AG09309 (cell line): ENCODE measurements around the gene EXOC4.

Experiments
- DNase-seq: peaks from one replicate; pipeline ENCODE4 v3.0.0-alpha.2; 2010; ENCODE audit warnings: low read depth
- H3K4me3 ChIP-seq: 2 replicates; pipeline ENCODE4 v1.5.1; 2011; ENCODE audit warnings: mild to moderate bottlenecking, low read depth, low read length, moderate library complexity; ENCODE audit not compliant: control insufficient read depth
- TF ChIP-seq, protein P1 (sequence below): IDR thresholded peaks from 2 replicates; pipeline ENCODE4 v1.5.1; 2011; ENCODE audit warnings: mild to moderate bottlenecking, low read depth, low read length, inconsistent platforms; ENCODE audit not compliant: insufficient read depth, control insufficient read depth; ENCODE audit errors: missing control alignments

The EXOC4 gene

GRCh38 chr7:133997463-133997862 lies 744.6 kb downstream of the EXOC4 start:
- TF ChIP-seq, protein P1, sequence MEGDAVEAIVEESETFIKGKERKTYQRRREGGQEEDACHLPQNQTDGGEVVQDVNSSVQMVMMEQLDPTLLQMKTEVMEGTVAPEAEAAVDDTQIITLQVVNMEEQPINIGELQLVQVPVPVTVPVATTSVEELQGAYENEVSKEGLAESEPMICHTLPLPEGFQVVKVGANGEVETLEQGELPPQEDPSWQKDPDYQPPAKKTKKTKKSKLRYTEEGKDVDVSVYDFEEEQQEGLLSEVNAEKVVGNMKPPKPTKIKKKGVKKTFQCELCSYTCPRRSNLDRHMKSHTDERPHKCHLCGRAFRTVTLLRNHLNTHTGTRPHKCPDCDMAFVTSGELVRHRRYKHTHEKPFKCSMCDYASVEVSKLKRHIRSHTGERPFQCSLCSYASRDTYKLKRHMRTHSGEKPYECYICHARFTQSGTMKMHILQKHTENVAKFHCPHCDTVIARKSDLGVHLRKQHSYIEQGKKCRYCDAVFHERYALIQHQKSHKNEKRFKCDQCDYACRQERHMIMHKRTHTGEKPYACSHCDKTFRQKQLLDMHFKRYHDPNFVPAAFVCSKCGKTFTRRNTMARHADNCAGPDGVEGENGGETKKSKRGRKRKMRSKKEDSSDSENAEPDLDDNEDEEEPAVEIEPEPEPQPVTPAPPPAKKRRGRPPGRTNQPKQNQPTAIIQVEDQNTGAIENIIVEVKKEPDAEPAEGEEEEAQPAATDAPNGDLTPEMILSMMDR, result no peak
- H3K4me3 ChIP-seq, result no peak overlapping the region
- DNase-seq, result no peak

DNA sequence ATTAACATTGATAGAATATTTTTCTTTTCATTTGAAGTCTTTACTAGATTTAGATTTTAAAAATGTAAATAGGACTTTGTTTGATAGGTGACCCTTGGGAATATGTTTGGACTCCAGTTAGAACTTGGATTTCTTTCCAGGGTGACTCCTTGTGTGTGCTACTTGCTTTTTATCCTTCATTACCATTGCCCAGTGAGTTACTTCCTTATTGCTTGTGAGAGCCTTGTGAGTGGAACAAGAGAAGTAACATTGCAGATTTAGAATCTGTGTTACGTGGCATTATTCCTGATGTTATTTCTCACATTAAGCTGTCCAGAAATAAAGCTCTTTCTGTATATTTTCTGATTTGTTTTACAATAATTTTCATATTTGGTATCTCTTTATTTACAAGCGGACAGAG lies 746.3 kb downstream of the EXOC4 start:
- no peak for DNase-seq
- TF ChIP-seq, protein P1, result no peak
- H3K4me3 ChIP-seq, result no peak overlapping the region

- TF ChIP-seq, protein P1, result no peak
- no peak overlapping the region for H3K4me3 ChIP-seq
- DNase-seq, result no peak
Measured at GRCh38 chr7:134004829-134005505, 752.1 kb downstream of the EXOC4 start.

DNA sequence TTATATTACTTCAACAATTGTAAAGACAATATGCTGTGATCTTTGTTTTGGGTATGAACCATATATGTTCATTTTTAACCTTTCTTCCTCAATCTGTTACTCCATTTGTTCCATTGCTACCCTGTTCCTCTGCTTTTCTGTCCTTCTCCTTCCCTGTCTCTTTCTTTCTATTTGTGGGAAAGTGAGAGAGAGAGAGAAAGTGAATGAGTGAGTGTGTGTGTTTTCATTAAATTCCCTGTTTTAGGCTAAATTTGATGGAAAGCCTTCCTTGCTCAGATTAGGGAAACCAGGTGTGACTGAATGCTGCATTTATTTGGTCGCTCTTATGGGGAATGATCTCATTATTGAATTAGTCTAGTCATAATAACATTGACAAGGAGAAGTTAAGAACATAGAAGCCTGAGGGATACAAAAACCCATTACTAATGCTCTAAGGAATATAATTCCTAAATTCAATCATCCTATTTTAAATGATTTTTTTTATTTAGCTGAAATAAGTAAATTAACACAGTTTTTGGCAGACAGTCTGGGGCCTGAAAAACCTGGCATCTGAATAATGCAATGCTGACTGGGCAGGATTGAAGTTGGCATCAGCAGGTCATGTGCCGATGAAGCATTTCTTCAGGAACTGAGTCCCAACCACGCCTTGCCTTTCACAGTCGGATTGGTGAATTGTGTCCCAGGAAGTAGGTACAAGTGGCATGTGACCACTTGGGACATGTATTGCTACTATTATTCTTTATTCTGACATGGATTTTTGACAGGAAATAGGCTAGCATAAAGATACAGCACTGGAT lies 756.6 kb downstream of the EXOC4 start:
- TF ChIP-seq, protein P1, result no peak
- no peak for DNase-seq
- no peak overlapping the region for H3K4me3 ChIP-seq

DNA sequence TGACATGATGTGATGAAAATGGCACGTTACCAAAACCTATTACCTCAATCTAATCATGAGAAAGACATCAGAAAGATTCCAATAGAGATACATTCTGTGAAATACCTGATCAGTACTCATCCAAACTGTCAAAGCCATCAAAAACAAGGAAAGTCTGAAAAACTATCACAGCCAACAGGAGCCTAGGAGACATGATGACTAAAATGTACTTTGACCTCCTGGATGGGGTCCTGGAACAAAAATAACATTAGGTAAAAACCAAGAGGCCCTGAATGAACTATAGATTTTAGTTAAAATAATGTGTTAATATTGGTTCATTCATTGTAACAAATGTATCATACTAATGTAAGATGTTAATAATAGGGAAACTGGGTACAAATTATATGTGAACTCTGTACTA lies 760.4 kb downstream of the EXOC4 start:
- no peak for DNase-seq
- TF ChIP-seq, protein P1, result no peak
- no peak overlapping the region for H3K4me3 ChIP-seq

DNA sequence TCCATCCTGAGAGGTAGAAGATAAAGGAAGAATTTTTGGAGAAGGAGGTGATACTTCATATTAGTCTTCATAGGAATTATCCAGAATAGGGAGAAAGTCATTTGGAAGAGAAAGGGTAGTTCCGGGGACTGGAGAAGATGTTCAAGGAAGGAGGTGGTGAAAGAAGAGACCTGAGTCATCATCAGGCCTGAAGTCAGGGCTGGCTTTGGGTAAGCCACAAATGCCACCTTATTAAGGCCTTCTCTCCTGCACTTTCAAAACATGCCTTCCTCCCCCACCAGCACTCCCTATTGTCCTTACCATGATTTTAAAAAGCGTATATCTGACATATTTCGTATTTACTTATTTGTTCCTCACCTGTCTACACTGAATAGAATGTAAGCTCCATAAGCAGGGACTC lies 762.1 kb downstream of the EXOC4 start:
- no peak for DNase-seq
- H3K4me3 ChIP-seq, result no peak overlapping the region
- TF ChIP-seq, protein P1, result no peak
